Measurements from ENCODE around the gene CALD1.

CALD1 gene

DNA sequence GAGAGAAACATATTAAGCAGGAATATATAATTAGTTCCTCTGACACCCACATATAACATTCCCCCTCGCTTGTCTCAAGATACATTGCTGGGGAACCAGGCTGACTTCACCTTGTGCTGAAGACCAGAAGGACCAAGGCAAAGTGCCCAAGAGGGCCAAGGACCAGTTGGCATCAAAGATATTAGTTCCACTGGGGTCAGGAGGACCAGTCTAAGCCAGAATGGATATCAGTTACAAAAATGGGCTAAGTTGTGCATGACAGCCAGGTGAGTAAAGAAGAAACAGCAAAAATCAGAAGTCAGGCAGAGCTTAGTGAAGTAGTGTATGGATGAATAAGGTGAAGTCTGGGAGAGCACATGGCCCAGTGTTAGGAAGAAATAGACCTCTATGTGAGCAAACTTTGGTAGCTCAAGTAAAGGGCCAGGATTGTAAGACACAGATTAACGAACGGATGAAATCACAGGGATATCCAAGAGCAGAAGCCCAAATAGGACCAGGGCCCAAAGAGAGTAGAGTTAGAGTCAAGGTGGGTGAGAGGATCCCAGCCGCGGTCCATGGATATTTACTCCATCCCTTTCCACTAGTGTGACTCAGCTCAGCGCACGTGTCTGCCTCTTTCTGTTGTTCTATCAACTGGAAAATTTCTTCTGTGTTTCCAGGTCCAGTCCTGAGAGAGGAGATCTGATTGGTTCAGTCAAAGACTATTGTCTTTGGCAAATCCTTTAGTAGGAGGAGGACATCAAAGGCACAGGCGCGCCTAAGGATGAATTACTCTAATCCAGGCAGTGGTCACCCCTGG, 5.0 kb downstream of the CALD1 start:
- Histone ChIP-seq H4K20me1 (ENCODE audit: low read depth, low read length) (no peaks in the 10 kb centered on the region), H3K9me3 (ENCODE audit: insufficient read depth, low read length) (no peaks in the 10 kb centered on the region), H3K79me2 (ENCODE audit: insufficient read depth, low read length) (no peaks in the 10 kb centered on the region), H3K36me3 (ENCODE audit: low read length) (no peaks in the 10 kb centered on the region), H3K4me2 (ENCODE audit: low read depth, low read length, poor library complexity, severe bottlenecking) (no peak overlapping the region), H3K27ac (ENCODE audit: low read depth, low read length) (no peak overlapping the region), H3K27me3 (ENCODE audit: low read length) (no peaks in the 10 kb centered on the region), H3K9me2 (replicated peaks; ENCODE audit: insufficient read depth, low read length) (no peaks in the 10 kb centered on the region), H2AFZ (ENCODE audit: low read depth, low read length, severe bottlenecking) (no peak overlapping the region), H3F3A (ENCODE audit: insufficient read depth) (no peaks in the 10 kb centered on the region), H3K4me3 (ENCODE audit: insufficient read depth, low read length, poor library complexity, severe bottlenecking) (no peak overlapping the region), H3K9ac (ENCODE audit: low read length) (no peak overlapping the region)
- TF ChIP-seq EZH2phosphoT487 (conservative IDR thresholded peaks at IDR 0.05; ENCODE audit: low read length) = no peak
- TF ChIP-seq, protein P1, sequence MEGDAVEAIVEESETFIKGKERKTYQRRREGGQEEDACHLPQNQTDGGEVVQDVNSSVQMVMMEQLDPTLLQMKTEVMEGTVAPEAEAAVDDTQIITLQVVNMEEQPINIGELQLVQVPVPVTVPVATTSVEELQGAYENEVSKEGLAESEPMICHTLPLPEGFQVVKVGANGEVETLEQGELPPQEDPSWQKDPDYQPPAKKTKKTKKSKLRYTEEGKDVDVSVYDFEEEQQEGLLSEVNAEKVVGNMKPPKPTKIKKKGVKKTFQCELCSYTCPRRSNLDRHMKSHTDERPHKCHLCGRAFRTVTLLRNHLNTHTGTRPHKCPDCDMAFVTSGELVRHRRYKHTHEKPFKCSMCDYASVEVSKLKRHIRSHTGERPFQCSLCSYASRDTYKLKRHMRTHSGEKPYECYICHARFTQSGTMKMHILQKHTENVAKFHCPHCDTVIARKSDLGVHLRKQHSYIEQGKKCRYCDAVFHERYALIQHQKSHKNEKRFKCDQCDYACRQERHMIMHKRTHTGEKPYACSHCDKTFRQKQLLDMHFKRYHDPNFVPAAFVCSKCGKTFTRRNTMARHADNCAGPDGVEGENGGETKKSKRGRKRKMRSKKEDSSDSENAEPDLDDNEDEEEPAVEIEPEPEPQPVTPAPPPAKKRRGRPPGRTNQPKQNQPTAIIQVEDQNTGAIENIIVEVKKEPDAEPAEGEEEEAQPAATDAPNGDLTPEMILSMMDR (IDR thresholded peaks at IDR 0.05; ENCODE audit: insufficient read depth, low read length, poor library complexity, severe bottlenecking) = no peak

DNA sequence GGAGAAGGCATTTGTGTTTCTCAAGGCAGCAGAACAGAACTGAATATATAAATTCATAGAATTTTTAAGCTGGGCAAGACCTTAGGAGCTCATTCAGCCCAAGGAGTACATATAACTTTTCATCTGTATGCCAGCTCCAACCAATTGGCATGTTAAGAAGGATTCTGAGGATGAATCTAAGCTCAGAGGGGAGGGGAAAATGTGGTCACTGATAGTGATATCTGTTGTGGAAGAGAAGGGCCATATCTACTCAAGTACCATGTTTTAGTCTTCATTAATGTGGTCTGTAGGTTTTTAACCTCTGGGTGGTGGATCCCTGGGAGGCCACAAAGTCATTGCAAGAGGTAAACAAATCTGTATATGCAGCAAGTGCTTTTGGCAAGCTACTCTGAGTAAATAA, 6.4 kb downstream of the CALD1 start:
- H3K79me2 ChIP-seq (ENCODE audit: insufficient read depth, low read length) = no peaks in the 10 kb centered on the region
- no peak overlapping the region for H3K27ac ChIP-seq (ENCODE audit: low read depth, low read length)
- no peaks in the 10 kb centered on the region for H3K9me2 ChIP-seq (replicated peaks; ENCODE audit: insufficient read depth, low read length)
- H3K27me3 ChIP-seq (ENCODE audit: low read length) = no peaks in the 10 kb centered on the region
- H2AFZ ChIP-seq (ENCODE audit: low read depth, low read length, severe bottlenecking) = no peak overlapping the region
- no peak for TF ChIP-seq EZH2phosphoT487 (conservative IDR thresholded peaks at IDR 0.05; ENCODE audit: low read length)
- TF ChIP-seq, protein P1 (IDR thresholded peaks at IDR 0.05; ENCODE audit: insufficient read depth, low read length, poor library complexity, severe bottlenecking) = no peak
- H4K20me1 ChIP-seq (ENCODE audit: low read depth, low read length) = no peaks in the 10 kb centered on the region
- H3K36me3 ChIP-seq (ENCODE audit: low read length) = no peaks in the 10 kb centered on the region
- no peak overlapping the region for H3K4me2 ChIP-seq (ENCODE audit: low read depth, low read length, poor library complexity, severe bottlenecking)
- H3K9ac ChIP-seq (ENCODE audit: low read length) = no peak overlapping the region
- H3K9me3 ChIP-seq (ENCODE audit: insufficient read depth, low read length) = no peaks in the 10 kb centered on the region
- H3K4me3 ChIP-seq (ENCODE audit: insufficient read depth, low read length, poor library complexity, severe bottlenecking) = no peak overlapping the region
- no peaks in the 10 kb centered on the region for H3F3A ChIP-seq (ENCODE audit: insufficient read depth)

DNA sequence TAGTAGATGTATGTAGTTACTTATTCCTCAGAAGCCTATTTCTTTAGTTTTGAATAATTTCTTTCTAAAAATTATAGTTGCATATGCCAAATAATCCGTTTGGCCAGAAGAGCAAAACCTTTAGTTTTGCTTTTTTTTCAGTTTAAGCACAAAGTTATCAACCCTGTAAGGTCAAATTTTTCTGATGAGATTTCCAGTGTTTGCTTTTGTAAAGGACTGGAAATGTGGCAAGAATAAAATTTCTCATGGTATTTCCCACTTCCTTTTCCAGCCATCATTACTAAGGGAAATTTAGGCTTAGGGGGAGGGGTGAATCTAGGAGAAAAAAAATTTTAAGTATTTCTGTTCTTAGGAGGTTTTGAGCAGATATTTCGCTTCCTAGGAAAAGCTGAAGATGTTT, 7.6 kb downstream of the CALD1 start:
- no peak overlapping the region for H2AFZ ChIP-seq (ENCODE audit: low read depth, low read length, severe bottlenecking)
- no peaks in the 10 kb centered on the region for H3K79me2 ChIP-seq (ENCODE audit: insufficient read depth, low read length)
- H3K4me2 ChIP-seq (ENCODE audit: low read depth, low read length, poor library complexity, severe bottlenecking) = no peak overlapping the region
- H3K27me3 ChIP-seq (ENCODE audit: low read length) = no peaks in the 10 kb centered on the region
- TF ChIP-seq, protein P1 (IDR thresholded peaks at IDR 0.05; ENCODE audit: insufficient read depth, low read length, poor library complexity, severe bottlenecking) = no peak
- no peak for TF ChIP-seq EZH2phosphoT487 (conservative IDR thresholded peaks at IDR 0.05; ENCODE audit: low read length)
- no peak overlapping the region for H3K9ac ChIP-seq (ENCODE audit: low read length)
- H3K36me3 ChIP-seq (ENCODE audit: low read length) = no peaks in the 10 kb centered on the region
- no peaks in the 10 kb centered on the region for H3F3A ChIP-seq (ENCODE audit: insufficient read depth)
- no peaks in the 10 kb centered on the region for H4K20me1 ChIP-seq (ENCODE audit: low read depth, low read length)
- no peaks in the 10 kb centered on the region for H3K9me2 ChIP-seq (replicated peaks; ENCODE audit: insufficient read depth, low read length)
- H3K4me3 ChIP-seq (ENCODE audit: insufficient read depth, low read length, poor library complexity, severe bottlenecking) = no peak overlapping the region
- H3K9me3 ChIP-seq (ENCODE audit: insufficient read depth, low read length) = no peaks in the 10 kb centered on the region
- no peak overlapping the region for H3K27ac ChIP-seq (ENCODE audit: low read depth, low read length)

All from SU-DHL-6 (cell line).